DND-41 (cell line): ENCODE data around the gene TRIM77.
"Not testable (repeated sequence)": the region's sequence is repeated elsewhere in the genome, so short reads cannot be mapped to it uniquely, and the experiment has no call there.

Experiments used
- CTCF ChIP-seq: IDR thresholded peaks from 2 replicates; pipeline ENCODE4 v1.5.1; 2012; ENCODE audit warnings: borderline replicate concordance, low read length, moderate library complexity, mild to moderate bottlenecking; ENCODE audit not compliant: poor library complexity, severe bottlenecking; ENCODE audit errors: extremely low read depth
- EZH2 ChIP-seq: IDR thresholded peaks from 3 replicates; pipeline ENCODE4 v1.6.1; 2012; ENCODE audit warnings: borderline replicate concordance, low read depth, mild to moderate bottlenecking, moderate library complexity, low read length, inconsistent platforms; ENCODE audit not compliant: severe bottlenecking

- not testable (repeated sequence) for TF ChIP-seq EZH2, CTCF
Measured at GRCh38 chr11:89730215-89730614, 20.1 kb downstream of the TRIM77 start.
